ENCODE results near the gene PTH1R. TPM values are rescaled to one million over a fixed set of nuclear protein-coding genes. Genes with fewer than 3 reads are reported as not detected.

Gene PTH1R
- total RNA-seq, 1 donor from 2014 or later: 6.2 TPM

GRCh38 chr3:46833346-46834300, 43.9 kb upstream of the PTH1R start:
- DNase-seq (ENCODE audit: low spot score): no peak
- TF ChIP-seq, protein P1, sequence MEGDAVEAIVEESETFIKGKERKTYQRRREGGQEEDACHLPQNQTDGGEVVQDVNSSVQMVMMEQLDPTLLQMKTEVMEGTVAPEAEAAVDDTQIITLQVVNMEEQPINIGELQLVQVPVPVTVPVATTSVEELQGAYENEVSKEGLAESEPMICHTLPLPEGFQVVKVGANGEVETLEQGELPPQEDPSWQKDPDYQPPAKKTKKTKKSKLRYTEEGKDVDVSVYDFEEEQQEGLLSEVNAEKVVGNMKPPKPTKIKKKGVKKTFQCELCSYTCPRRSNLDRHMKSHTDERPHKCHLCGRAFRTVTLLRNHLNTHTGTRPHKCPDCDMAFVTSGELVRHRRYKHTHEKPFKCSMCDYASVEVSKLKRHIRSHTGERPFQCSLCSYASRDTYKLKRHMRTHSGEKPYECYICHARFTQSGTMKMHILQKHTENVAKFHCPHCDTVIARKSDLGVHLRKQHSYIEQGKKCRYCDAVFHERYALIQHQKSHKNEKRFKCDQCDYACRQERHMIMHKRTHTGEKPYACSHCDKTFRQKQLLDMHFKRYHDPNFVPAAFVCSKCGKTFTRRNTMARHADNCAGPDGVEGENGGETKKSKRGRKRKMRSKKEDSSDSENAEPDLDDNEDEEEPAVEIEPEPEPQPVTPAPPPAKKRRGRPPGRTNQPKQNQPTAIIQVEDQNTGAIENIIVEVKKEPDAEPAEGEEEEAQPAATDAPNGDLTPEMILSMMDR (IDR thresholded peaks at IDR 0.05; ENCODE audit: unreplicated experiment): no peak
- Mint-ChIP-seq H3K27me3 (ENCODE audit: unreplicated experiment) (peaks cover 2% of the 10 kb centered on the region), H3K4me1 (ENCODE audit: unreplicated experiment) (no peaks in the 10 kb centered on the region), H3K9me3 (ENCODE audit: unreplicated experiment) (peaks cover 5% of the 10 kb centered on the region), H3K36me3 (ENCODE audit: low read depth, unreplicated experiment) (peaks cover 12% of the 10 kb centered on the region), H3K27ac (ENCODE audit: unreplicated experiment) (no peak overlapping the region), H3K4me3 (ENCODE audit: unreplicated experiment) (no peak overlapping the region)

DNA sequence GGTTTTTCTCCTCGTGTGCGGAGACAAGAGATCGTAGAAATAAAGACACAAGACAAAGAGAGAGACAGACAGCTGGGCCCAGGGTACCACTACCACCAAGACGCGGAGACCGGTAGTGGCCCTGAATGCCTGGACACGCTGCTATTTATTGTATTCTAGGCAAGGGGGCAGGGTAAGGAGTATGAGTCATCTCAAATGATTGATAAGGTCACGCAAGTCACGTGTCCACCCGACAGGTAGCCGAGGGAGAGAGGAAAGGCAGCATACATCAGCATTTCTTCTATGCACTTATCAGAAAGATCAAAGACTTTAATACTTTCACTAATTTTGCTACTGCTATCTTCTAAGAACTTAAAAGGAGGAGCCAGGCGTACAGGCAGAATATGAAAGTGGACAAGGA, 42.5 kb upstream of the PTH1R start:
- TF ChIP-seq, protein P1 (IDR thresholded peaks at IDR 0.05; ENCODE audit: unreplicated experiment): no peak
- peaks cover 12% of the 10 kb centered on the region for H3K9me3 Mint-ChIP-seq (ENCODE audit: unreplicated experiment)
- H3K4me3 Mint-ChIP-seq (ENCODE audit: unreplicated experiment): no peak overlapping the region
- H3K27me3 Mint-ChIP-seq (ENCODE audit: unreplicated experiment): peaks cover 2% of the 10 kb centered on the region
- peaks cover 20% of the 10 kb centered on the region for H3K36me3 Mint-ChIP-seq (ENCODE audit: low read depth, unreplicated experiment)
- no peak overlapping the region for H3K27ac Mint-ChIP-seq (ENCODE audit: unreplicated experiment)
- H3K4me1 Mint-ChIP-seq (ENCODE audit: unreplicated experiment): no peaks in the 10 kb centered on the region
- no peak for DNase-seq (ENCODE audit: low spot score)

- peaks cover 20% of the 10 kb centered on the region for H3K36me3 Mint-ChIP-seq (ENCODE audit: low read depth, unreplicated experiment)
- peaks cover 2% of the 10 kb centered on the region for H3K27me3 Mint-ChIP-seq (ENCODE audit: unreplicated experiment)
- TF ChIP-seq, protein P1 (IDR thresholded peaks at IDR 0.05; ENCODE audit: unreplicated experiment): no peak
- H3K4me3 Mint-ChIP-seq (ENCODE audit: unreplicated experiment): no peak overlapping the region
- H3K9me3 Mint-ChIP-seq (ENCODE audit: unreplicated experiment): peaks cover 12% of the 10 kb centered on the region
- DNase-seq (ENCODE audit: low spot score): no peak
- H3K27ac Mint-ChIP-seq (ENCODE audit: unreplicated experiment): no peak overlapping the region
- H3K4me1 Mint-ChIP-seq (ENCODE audit: unreplicated experiment): no peaks in the 10 kb centered on the region
Observed at GRCh38 chr3:46835491-46835890, 42.0 kb upstream of the PTH1R start.

DNA sequence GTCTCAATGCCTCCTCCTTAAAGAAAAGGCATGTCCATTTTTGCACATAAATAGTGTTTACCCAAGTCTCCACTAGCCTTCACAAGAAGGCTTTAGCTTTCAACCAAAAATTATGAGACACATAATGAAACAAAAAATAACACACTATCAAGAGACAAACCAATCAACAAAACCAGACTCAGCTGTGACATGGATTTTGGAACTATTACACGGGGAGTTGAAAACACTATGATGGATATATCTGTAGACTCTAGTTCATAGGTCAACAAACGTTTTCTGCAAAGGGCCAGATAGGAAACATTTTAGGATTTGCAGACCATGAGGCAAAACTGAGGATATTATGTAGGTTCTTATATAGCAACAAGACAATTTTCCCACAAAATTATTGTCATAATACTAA, 39.2 kb upstream of the PTH1R start:
- Mint-ChIP-seq H3K27me3 (ENCODE audit: unreplicated experiment) (no peaks in the 10 kb centered on the region), H3K9me3 (ENCODE audit: unreplicated experiment) (peaks cover 16% of the 10 kb centered on the region), H3K4me3 (ENCODE audit: unreplicated experiment) (no peak overlapping the region), H3K4me1 (ENCODE audit: unreplicated experiment) (no peaks in the 10 kb centered on the region), H3K27ac (ENCODE audit: unreplicated experiment) (no peak overlapping the region), H3K36me3 (ENCODE audit: low read depth, unreplicated experiment) (peaks cover 20% of the 10 kb centered on the region)
- TF ChIP-seq, protein P1 (IDR thresholded peaks at IDR 0.05; ENCODE audit: unreplicated experiment): no peak
- no peak for DNase-seq (ENCODE audit: low spot score)

DNA sequence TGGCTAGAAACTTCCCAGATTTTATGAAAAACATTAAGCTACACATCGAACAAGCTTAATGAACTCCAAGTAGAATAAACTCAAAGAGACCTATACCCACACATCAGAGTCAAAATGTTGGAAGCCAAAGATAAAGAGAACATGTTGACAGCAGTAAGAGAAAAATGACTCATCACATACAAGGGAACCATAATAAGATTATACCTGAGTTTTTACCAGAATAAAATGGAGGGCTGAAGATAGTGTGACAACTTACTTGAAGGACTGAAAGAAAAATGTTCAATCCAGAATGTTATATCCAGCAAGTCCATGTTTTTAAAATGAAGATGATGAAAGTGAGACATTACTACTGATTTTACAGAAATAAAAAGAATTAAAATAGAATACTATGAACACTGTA, 37.0 kb upstream of the PTH1R start:
- H3K4me3 Mint-ChIP-seq (ENCODE audit: unreplicated experiment): no peak overlapping the region
- no peak for DNase-seq (ENCODE audit: low spot score)
- peaks cover 16% of the 10 kb centered on the region for H3K9me3 Mint-ChIP-seq (ENCODE audit: unreplicated experiment)
- H3K4me1 Mint-ChIP-seq (ENCODE audit: unreplicated experiment): no peaks in the 10 kb centered on the region
- no peaks in the 10 kb centered on the region for H3K27me3 Mint-ChIP-seq (ENCODE audit: unreplicated experiment)
- H3K36me3 Mint-ChIP-seq (ENCODE audit: low read depth, unreplicated experiment): peaks cover 13% of the 10 kb centered on the region
- no peak overlapping the region for H3K27ac Mint-ChIP-seq (ENCODE audit: unreplicated experiment)
- TF ChIP-seq, protein P1 (IDR thresholded peaks at IDR 0.05; ENCODE audit: unreplicated experiment): no peak

All from endothelial cell (in vitro differentiated cells).